Left lobe of liver (tissue), 2 donors: ENCODE results near the gene PLCG2. TPM values are rescaled to one million over a fixed set of nuclear protein-coding genes. Genes with fewer than 3 reads are reported as not detected.
A peak's percentile ranks its signal among the peaks of the same experiment; 100 is the strongest.

Experiments used
- ATAC-seq: fragments of 200-7000 bp; cut with Tn5 transposase; one replicate; pipeline ENCODE4 v1.9.1; 2020; ENCODE audit warnings: mild to moderate bottlenecking, moderate library complexity
- DNase-seq: peaks from one replicate; pipeline ENCODE4 v3.0.0-alpha.2; 2020; ENCODE audit warnings: low spot score
- total RNA-seq: library from RNA; stranded (reverse); gene quantifications from one replicate; pipeline ENCODE4 v1.2.1, GENCODE V29; 2021
- donor health status: DM: no; HTN: no; CAD: no; lungs with moderate emphysema.
- donor health status: DM: no; HTN: yes; CAD: no.

Gene PLCG2
- total RNA-seq, 1 donor from 2014 or later: 12.1 TPM

DNA sequence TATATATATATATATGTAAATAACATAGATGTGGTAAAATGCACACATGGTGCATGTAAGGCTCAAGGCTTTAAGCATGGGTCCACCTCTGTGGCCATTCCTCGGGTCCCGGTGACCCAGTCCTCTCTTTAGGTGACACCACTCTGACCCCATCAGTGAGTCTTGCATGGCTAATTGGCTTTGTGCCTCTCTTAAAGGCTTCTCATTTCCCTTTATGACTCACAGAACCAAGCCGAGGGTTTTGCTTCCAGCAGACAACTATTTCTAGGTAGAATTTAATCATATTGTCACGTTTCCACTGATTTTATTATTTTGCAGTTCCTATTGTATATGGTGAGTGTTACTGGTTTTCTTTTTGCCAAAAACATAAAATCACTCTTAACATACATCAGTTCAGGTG is 59.7 kb downstream of the PLCG2 start:
- DNase-seq: no peak
- ATAC-seq: no peak

DNA sequence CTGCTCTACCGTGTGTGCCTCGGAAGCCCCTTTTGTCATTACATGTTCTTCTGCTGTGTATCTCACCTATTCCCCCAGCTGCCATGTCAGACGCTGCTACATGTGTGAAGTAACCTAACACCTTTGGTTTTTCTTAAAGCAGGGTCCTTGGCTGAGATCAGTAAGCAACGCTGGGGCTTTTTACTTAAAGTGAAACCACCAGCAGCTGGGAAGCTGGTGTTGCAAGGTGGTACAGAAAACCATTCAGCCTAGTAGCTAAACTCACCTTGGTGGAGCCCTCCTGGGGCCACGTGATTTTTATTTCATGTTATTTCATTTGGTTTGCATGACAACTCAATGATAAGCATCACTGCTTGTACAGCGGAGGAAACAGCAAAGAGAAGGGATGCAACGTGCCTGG is 62.6 kb downstream of the PLCG2 start:
- no peak for DNase-seq
- no peak for ATAC-seq

DNA sequence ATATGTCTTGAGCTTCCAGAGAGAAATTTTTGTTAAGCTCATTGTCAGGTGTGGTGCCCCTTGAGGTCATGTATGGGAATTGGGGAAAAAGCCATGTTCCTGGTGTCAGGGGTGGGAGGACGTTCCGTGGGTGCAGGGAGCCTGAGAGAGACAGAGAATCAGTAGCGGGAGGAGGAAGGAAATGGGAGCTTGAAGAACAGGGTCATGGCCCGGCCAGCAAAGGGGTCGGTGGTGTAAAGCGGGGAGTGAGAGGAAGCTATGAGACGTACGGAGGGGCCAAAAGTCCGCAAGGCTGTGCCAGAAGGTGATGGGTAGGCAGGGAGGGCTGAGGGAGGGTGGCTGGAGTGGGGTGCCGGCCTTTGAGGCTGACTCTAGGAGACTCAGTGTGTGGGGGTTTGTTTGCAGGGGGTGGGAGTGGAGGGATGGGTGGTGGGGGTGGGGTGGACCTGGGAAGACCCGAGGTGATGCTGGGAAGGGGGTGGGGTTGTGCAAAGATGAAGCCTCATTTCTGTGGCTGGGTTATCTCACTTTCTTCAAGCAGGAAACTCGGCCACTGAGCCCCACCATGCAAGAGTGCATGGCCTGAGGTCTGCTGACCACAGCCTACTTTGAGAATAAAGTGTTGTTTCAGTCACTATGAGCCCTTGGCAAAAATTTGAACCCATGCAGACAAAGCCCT is 63.6 kb downstream of the PLCG2 start:
- ATAC-seq: no peak
- no peak for DNase-seq

DNA sequence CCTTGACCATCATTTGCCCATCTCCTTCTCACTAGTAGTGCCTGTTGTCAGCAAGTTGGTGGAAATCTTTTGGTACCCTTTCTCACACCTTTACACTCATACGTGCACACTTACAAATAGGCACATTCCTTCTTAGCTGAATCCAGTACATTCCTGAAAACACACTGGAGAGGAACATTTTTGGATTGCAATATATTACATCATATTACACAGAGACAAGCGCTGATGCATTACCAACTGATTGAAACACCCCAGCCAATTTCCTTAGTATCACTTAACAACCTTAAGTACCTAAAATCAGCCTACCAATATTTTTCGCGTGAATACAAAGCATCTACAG is 64.1 kb downstream of the PLCG2 start:
- no peak for ATAC-seq
- DNase-seq: no peak

DNA sequence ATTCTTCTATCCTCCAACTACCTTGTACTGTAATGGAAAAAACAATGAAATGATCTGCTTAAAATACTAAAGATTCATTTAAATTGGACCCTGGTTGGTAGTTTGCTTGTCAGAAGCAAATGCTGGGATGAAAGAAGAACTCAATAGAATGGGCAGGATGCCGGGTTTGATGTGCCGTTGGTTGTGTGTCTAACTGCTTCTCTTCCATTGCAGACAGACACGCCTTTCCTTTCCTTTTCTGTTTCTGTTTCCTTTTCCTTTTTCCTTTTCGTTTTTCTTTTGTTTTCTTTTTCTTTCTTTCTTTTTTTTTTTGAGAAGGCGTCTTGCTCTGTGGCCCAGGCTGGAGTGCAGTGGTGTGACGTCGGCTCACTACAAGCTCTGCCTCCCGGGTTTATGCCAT is 64.6 kb downstream of the PLCG2 start:
- no peak for ATAC-seq
- no peak for DNase-seq

DNA sequence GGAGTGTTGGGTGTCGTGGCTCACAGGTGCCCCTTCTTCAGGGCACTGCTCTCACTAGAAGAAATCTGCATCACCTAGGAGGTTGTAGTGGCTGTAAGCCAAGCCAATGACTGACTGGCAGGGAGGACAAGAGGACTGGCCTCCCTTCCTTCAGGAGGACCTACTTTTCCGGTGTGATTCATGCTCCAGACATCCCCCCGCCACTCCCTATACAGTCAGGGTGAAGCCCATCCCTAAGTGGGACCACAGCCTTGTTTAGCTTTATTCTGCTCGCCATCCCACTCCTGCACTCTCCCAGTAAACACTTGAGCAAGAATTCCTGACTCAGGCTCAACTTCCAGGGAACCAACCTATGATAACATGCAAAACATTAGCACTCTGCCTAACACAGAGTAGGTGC is 67.0 kb downstream of the PLCG2 start:
- ATAC-seq: no peak
- DNase-seq: no peak

DNA sequence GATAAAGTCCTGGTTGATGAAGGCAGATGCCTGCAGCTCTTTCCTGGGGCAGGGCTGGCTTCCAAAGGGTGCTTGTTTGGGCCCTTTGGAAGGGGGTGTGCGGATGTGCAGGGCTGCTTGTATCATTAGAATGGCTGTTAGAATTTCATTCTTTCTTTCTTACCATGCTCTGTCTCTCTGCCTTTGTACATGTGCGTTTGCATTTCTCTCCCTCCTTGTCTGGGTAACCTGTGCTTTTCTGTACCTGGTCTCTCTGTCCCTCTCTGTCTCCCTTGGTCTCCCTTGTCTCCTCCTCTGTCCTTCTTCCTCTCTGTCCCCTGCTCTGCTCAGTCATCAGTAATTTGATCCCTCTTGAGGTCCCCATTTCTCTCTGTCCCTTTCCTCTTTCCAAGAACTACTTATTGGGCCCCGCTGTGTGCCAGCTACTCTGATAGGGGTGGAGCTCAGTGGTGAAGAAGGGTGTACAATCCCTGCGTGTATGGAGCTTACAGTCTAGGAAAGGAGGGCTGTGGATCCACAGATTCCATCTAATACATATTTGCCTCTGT is 69.3 kb downstream of the PLCG2 start:
- ATAC-seq (no peak), DNase-seq (no peak)

DNA sequence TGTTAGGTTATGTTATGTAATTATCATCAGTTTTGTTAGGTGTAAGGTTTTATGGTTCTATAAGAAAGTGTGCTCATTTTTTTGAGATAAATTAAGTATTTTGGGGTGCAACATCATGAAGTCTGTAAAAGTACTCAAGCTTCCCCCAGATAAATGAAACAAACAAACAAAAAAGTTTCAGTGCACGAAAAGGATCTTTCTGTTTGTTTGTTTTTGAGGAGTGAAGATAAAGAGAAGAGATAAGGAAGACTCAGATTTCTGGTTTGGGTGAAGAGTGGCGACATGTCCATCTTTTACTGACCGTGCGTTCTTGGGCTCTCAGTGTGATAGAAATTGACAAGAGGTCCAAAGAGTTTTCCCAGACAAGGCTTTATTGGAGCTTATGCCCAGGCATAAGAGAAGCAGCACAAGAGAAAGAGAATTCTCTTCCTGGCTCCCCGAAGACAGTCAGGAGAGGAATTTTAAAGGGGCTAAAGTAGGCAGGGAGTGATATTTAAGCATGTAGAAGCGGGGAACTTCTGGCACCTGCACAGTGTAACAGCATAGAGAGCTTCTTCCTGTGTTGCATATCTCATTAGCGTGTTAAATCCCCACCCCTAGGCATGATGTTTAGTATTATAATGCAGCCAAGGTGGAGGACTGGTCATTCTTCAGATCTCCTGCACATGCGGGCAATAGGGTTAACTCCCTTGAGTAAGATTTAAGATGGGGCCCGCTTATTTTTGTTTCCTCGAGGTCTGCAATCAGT is 71.3 kb downstream of the PLCG2 start:
- no peak for ATAC-seq

DNA sequence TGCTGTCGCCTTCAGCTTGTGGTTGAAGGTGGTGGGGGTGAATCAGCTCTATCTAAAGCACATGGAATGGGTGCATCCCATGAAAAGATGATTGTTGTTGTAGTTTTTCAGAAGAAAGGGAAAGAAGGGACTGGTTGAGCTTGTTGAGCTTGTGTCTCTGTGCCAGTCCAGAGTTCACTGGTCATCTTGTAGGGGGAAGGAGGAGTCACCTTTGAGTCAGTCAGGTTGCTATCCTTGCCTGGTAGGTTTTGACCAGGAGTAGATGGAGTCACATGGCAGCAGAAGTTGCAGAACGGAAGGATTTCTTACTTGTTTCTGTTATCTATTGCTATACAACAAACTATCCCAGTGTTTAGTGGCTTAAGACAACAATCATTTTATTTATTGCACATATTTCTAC is 73.3 kb downstream of the PLCG2 start:
- ATAC-seq (no peak), DNase-seq (no peak)

More for the DNA sequence above, 71.3 kb downstream of the PLCG2 start:
- DNase-seq: no peak

DNA sequence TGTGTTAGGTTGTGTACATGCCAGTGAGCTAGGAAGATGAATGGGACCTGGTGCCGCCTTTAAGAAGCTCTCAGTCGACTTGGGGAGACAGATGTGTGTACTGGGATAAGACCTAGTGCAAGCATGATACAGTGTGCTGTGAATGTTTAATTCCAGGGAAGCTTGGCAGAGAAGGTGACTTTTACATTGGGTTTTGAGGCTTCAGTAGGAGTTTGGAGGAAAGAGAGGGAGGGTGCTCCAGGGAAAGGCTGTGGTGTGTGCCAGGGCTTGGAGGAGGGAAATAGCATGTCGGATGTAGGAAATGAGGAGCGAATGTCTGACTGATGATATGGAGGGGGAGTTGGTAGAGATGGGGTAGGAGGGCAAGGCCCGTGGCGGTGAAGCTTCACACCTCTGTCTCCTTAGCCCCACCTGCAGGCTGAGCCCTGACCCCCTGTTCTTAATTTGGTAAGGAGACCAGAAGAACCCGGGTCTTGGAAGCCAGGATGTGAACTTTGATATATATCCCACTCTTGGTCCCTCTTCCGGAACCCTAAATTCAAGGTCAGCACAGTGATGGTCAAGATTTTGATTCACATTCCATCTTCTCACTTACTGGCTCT is 76.6 kb downstream of the PLCG2 start:
- ATAC-seq (no peak), DNase-seq (no peak)

DNA sequence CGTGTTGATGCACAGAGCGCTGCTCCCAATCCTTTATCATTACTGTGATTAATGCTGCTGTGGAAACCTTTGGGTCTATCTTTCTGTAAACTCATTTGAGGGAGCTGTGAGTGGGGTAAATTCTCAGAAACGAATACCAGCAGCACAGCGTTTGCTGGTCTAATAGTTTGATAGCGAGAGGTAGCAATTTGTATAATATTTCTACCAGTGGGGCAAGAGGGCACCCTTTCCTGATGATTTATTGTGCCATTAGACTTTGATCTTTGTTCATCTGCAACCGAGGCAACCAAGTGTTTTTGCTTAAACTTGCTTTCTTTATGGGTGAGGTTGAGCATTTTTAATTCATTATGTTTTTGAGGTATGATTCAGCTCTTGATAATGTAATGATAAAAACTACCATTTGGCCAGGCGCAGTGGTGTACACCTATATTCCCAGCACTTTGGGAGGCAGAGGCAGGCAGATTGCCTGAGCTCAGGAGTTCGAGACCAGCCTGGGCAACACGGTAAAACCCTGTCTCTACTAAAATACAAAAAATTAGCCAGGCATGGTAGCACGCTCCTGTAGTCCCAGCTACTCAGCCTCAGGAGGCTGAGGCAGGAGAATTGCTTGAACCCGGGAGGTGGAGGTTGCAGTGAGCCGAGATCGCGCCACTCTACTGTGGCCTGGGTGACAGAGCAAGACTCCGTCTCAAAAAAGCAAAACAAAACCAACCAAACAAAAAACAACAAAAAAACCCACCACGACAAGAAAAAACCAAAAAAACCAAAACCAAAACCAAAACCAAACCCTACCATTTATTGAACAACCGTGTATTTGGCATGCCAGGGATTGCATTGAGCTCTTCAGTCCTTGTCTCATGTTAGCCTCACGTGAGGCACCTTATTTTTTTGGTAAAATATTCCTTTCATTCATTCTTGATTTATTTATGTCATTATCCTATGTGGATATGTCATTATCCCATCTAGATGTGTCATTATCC is 81.5 kb downstream of the PLCG2 start:
- peak; percentile 50 for ATAC-seq
- no peak for DNase-seq

DNA sequence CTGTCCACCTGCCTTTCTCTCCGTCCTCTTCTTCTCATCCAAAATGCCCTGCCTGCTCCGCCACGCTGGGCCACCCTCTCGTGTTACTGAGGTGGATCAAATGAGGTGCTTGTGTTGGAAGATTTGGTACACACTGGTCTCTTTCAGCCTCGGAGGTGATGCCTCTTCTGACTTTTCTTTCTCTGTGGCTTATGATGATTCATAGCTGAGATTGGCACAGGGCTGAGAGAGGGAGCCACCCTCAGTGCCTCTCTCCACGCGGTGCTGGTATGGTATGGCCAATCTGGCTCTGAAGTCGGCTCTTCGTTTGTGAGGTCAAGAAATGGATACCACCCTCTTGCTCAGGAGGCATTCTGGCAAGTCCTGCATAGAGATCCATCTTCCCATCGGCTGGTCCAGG is 82.4 kb downstream of the PLCG2 start:
- DNase-seq: no peak
- no peak for ATAC-seq

DNA sequence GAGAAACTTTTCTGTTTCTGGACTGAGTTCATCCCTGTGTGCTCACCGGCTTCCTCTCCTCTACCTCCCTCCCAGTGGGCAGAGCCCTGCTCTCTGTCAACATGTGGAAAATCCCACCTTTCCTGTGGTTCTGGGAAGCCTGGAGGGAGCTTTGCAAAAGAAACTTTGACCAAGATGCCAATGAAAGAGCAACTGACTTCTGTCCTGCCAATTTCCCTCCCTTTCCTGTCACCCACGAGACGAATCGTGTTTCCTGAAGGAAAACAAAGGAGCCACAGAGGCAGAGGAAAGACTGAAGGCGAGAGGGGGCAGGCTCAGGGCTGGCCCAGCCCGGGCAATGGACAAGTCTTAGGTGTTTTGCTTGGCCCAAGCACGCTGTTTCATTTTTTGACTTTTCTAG is 82.8 kb downstream of the PLCG2 start:
- no peak for DNase-seq
- no peak for ATAC-seq

DNA sequence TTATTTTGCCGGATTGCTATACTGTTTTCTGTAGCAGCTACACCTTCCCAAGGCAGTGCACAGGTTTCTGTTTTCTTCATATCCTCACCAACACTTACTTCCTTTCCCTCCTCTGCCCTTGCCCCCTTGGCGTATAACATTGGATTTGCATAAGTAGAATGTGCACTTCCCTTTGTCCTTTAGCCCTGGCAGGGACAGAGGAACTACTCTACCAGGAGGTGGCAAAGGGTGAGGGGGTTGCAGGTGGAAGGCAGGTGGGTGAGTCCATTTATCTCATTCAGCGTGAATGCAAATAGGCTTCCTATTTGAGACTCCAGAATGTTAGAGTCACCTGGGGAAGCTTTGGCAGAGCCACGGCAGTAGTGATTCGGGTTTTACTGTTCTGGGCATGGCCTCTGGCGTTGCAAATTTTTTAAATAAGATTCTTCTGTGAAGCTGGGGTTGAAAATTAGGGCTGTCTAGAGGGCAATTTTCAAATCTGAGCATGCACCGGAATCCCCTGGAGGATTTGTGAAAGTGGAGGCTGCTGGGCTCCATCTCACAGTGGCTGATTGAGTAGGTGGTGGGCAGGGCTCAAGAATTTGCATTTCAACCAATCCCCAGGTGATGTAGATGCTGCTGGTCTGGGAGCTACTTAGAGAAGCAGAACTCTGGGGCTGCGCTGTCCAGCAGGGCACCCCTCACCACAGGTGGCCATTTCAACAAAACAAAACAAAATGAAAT is 84.7 kb downstream of the PLCG2 start:
- ATAC-seq (no peak), DNase-seq (no peak)

DNA sequence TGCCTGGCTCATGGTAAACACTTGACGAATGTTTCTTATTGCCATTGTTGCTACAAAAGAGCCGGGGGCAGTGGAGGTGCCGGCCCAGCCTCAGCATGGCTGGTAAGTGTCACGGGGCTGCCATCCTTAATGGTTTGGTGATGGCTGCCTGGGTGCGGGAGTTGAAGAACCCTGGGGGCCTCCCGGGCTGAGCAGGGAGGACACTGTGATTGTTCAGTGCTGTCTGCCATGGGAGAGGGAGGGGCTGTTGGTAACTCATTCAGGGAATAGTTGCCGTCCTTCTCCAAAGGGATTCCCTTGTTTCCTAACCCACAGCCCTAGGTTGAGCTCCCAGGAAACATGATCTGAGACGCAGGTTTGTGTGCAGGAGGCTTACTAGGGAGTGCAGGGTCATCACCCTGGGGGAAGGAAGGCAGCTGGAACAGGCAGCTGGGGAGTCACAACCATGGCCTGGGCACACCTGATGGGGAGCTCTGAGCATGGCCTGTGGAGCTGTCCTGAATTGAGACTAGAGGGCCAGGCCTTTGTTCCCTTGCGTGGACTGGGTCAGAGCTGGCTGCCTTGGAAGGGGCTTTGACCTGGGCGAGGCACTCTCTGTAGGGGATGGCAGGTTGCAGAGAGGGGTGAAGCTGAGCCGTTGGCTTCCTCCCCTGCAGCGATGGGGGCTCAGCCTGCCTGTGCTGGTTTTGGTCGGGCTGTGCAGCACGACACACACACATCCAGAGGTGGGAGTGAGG is 85.7 kb downstream of the PLCG2 start:
- ATAC-seq (no peak), DNase-seq (no peak)

DNA sequence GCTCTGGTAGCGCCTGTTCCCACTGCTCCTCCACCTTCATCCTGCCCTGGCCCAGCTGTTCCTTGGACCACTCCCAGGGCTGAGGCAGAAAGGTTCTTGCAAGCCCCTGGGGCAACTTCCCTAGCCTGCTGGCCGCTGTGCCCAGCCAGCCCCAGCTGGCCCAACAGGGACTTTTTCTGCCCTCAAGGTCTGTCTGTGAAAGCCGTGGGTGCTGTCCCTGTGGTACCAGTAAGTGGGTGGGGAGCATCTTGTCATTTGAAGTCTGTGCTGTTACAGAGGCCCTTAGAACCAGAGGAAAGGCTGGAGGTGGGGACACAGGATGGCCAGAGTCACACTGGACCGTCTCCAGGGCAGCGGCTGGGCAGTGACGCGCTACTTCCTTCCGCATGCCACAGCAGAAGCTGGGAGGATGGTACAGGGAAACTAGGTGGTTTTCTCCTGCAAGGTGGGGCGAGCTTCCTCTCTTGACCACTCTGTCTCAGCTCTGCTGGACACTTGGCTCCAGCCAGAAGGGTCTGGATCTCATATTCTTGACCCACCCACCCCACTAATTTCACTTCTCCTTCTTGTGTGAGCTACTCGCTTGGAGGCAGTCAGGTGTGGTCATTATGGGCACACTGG is 87.8 kb downstream of the PLCG2 start:
- DNase-seq (peak; percentile 54), ATAC-seq (peak; percentile 71)

DNA sequence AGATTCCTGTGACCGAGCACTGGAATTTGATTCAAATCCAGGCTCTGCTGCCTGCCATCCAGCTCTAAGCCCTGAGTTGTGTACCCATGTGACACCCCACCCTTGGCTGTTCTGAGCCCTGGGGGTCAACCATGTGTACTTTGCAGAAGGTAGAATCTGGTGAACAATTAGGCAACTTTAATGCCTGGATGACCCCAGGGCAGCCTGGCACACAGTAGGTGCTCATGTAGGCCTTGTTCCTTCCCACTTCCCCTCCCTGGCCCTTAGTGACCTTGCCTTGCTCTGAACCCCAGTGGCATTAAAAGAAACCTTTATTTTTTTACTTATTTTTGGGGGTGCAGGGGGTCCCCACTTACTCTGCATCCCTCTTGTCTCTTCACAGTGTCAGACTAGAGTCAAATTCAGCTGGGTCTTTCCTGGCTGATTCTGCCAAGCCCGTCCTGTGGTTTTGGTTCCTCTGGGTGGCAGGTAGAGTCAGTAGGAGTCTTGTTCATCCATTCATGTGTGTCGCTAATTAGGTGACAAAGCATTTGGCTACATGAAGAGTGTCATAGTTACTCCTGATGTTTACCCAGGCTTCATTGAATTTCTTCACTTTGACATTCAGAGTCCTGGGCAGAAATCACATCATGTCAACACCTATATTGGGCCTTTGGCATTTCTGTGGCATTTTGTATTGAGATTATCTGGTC is 89.1 kb downstream of the PLCG2 start:
- no peak for ATAC-seq
- DNase-seq: no peak

DNA sequence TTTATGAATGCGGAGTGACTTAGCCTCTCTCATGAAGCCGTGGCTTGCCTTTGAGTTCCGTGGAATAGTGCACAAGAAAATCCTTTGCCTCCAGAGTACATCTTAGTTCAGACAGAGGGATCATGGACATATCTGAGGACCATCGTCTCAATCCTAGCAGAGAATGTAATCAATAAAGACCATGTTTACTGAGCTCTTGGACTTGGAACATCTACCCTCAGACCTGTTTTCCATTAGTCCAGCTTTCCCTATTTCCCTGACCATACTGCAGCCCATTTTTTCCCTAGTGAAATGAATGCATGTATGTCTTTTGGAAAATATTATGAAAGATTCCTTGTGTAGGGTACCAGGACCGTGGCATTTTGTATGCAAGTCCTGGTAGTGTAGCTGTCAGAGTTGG is 90.2 kb downstream of the PLCG2 start:
- ATAC-seq (no peak), DNase-seq (no peak)

DNA sequence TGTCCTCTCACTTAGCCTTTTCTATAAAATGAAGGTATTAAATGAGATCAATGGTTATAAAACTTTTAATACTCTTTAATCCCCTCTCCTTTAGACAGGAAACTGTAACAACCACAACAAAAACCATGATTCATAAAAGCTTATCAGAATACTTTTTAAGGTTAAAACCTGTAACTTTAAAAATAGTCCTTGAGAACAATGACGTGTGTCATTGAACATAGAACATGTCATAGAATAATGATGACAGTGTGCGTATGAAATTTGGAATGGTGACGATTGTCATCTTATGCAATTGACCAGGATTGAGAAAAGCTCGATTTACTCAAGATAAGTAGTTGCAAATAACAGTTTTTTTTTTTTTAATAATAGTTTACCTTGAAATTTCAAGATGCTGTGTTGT is 94.1 kb downstream of the PLCG2 start:
- no peak for ATAC-seq
- DNase-seq: no peak
